ENCODE results near the gene FAM161A.

Gene FAM161A, protein sequence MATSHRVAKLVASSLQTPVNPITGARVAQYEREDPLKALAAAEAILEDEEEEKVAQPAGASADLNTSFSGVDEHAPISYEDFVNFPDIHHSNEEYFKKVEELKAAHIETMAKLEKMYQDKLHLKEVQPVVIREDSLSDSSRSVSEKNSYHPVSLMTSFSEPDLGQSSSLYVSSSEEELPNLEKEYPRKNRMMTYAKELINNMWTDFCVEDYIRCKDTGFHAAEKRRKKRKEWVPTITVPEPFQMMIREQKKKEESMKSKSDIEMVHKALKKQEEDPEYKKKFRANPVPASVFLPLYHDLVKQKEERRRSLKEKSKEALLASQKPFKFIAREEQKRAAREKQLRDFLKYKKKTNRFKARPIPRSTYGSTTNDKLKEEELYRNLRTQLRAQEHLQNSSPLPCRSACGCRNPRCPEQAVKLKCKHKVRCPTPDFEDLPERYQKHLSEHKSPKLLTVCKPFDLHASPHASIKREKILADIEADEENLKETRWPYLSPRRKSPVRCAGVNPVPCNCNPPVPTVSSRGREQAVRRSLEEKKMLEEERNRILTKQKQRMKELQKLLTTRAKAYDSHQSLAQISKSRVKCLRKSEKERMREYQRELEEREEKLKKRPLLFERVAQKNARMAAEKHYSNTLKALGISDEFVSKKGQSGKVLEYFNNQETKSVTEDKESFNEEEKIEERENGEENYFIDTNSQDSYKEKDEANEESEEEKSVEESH

DNA sequence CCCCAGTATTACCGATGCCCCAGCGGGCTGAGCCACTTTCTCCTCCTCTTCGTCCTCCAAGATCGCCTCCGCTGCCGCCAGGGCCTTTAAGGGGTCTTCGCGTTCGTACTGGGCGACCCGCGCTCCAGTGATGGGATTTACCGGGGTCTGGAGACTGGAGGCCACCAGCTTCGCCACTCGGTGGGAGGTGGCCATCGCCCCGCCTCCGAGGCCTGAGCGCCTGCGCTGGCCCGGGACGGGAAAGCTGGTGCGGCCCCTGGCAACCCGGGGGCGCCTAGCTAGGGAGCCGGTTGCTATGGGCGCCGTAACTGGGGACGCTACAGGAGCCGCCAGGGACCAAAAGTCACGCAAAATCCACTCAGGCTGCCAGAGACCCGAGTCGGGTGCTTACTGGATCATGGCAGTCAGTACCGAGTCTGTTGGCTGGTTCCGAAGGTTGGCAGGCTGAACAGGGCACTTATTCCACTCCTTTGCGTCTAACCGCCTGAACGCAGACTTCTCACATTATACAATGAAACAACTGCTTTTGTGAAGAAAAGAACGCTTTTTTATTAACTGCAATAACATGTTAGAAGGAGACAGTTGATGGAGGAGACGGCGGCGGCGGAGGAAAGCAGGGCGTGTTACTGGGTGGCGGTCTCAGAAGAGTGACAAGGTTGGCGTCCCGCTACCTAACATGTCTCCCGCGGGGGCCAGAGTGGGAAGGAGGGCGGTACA lies at the start of gene FAM161A:
Gene FAM161A (minus strand): TSS at position 214 of the 717 bp plus-strand sequence. CDS start 19 bp downstream, at position 195.
- DNase-seq (ENCODE audit: insufficient read length, low spot score) (peak; percentile 29), FAIRE-seq (no peak)
- TF ChIP-seq, protein P1, sequence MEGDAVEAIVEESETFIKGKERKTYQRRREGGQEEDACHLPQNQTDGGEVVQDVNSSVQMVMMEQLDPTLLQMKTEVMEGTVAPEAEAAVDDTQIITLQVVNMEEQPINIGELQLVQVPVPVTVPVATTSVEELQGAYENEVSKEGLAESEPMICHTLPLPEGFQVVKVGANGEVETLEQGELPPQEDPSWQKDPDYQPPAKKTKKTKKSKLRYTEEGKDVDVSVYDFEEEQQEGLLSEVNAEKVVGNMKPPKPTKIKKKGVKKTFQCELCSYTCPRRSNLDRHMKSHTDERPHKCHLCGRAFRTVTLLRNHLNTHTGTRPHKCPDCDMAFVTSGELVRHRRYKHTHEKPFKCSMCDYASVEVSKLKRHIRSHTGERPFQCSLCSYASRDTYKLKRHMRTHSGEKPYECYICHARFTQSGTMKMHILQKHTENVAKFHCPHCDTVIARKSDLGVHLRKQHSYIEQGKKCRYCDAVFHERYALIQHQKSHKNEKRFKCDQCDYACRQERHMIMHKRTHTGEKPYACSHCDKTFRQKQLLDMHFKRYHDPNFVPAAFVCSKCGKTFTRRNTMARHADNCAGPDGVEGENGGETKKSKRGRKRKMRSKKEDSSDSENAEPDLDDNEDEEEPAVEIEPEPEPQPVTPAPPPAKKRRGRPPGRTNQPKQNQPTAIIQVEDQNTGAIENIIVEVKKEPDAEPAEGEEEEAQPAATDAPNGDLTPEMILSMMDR (IDR thresholded peaks at IDR 0.05; ENCODE audit: insufficient read depth, missing control alignments): no peak

DNA sequence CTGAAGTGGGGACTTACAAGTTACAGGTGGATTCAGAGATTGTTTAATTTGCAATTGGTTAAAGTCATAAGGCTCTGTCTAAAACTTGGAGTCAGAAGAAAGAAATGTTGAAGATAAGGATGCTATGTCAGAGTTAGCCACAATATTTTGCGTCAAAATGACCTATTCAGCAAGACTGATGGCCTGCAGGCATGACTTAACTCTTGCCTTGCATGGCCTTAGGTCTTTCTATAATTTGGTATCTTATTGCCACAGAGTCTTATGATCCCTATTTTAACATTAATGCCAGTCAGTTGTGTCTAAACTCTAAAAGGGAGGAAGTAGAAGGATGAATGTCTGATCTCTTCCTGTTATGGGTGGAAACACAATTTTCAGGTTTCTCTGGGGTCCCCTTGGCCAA lies 46.4 kb upstream of the FAM161A start:
- no peak for FAIRE-seq
- TF ChIP-seq, protein P1 (IDR thresholded peaks at IDR 0.05; ENCODE audit: insufficient read depth, missing control alignments): no peak
- DNase-seq (ENCODE audit: insufficient read length, low spot score): no peak

DNA sequence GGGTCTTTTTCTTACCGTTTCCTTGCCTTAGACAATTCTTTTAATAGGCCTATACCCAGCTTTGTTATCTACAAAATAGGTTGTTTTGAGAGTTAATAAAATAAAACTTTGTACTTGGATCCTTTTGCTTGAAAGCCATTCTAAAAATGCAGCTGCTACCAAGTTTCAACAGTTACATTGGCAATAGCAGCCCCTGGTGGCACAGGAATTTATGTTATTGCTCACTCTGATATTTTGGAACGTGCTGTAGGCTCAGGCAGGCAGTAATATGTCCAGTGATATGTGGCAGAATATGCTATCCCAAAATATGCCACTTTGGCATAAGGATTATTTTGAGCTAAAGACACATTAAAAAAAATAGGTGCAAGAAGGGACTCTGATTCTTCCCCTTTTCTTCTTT lies 45.0 kb upstream of the FAM161A start:
- FAIRE-seq (no peak), DNase-seq (ENCODE audit: insufficient read length, low spot score) (no peak)
- TF ChIP-seq, protein P1 (IDR thresholded peaks at IDR 0.05; ENCODE audit: insufficient read depth, missing control alignments): peak; percentile 66

DNA sequence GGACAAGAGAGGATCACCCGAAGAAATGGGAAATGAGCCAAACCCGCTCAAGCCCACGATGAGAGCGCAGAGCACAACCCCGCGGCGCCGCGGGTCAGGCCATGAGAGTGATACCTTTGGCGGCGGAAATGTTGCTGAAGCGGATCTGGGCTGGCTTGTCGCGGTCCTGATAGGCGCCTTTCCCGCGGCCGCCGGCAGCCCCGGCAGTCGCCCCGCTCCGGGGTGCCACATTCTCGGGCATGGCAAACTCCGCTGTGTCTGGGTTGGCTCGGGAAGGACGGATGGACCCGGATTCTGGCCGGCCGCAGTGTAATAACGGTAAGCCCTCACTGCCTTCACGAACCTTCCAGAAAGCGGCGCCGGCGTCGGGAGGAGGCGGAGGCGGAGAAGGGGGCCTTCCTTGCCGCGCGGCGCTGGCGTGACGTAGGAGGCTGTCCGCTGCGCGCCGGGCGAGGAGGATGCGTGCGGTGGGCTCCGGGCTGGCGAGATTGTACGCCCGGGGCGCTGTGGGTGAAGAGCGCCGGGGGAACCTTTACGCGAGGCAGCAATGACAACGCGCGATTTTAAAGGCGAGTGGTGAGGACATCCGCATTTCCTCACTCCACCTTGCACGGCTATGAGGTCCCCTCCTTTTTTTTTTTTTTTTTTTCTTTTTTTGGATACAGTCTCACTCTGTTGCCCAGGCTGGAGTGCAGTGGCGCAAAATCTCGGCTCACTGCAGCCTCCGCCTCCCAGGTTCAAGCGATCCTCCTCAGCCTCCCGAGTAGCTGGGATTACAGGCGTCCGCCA lies 34.6 kb upstream of the FAM161A start, which contains the start of gene CCT4:
Gene CCT4 (minus strand): TSS at position 390 of the 789 bp plus-strand sequence. CDS start 149 bp downstream, at position 241.
- FAIRE-seq: no peak
- TF ChIP-seq, protein P1 (IDR thresholded peaks at IDR 0.05; ENCODE audit: insufficient read depth, missing control alignments): no peak

DNA sequence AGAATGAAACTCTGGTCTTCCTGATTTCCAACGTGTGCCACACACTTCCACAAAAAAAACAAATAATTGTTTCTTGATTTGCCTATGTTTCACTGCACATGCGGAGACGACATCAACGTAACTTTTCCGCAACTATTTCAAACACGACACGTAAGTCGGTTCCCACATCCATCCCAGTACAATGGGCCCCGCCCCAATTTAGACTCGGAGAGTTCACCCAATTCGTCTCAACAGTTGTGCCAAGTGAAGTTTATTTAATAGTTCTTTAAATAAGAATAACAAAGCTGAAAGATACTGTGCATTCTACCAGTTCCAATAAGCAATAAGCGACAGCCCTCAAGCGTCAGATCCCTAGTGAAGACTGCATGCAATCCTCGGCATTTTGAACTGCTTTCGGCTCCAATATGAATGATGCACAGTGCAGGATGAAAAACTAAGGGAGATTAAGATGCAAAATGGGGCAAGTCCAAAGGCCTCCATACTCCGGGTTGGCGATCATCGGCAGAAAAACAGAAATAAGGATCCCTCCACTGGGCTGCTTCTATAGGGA lies 33.9 kb upstream of the FAM161A start:
- TF ChIP-seq, protein P1 (IDR thresholded peaks at IDR 0.05; ENCODE audit: insufficient read depth, missing control alignments): no peak
- FAIRE-seq: no peak
- no peak for DNase-seq (ENCODE audit: insufficient read length, low spot score)

More for the DNA sequence above, 34.6 kb upstream of the FAM161A start, which contains the start of gene CCT4:
- DNase-seq (ENCODE audit: insufficient read length, low spot score): peak; percentile 62
